Measurements from ENCODE around the gene SYN1.
"Not testable (repeated sequence)": the region's sequence is repeated elsewhere in the genome, so short reads cannot be mapped to it uniquely, and the experiment has no call there.

Gene SYN1

DNA sequence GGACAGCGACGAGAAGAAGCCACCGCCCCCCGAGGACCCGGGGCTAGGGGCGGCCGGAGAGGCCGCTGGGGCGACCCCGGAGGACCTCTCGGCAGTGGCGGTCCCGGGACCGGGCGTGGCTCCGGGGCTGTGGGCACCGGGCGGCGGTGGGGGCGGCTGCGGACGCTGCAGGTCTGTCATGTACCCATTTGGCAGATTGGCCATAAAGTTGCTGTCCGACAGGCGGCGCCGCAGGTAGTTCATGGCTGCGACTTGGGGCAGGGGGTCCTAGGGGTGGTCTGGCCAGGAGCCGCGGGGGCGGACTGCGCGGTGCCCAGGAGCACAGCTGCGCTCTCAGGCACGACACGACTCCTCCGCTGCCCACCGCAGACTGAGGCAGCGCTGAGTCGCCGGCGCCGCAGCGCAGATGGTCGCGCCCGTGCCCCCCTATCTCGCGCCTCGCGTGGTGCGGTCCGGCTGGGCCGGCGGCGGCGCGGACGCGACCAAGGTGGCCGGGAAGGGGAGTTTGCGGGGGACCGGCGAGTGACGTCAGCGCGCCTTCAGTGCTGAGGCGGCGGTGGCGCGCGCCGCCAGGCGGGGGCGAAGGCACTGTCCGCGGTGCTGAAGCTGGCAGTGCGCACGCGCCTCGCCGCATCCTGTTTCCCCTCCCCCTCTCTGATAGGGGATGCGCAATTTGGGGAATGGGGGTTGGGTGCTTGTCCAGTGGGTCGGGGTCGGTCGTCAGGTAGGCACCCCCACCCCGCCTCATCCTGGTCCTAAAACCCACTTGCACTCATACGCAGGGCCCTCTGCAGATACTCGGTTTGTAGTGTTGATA is at the start of gene SYN1:
Gene SYN1, minus strand, starts transcription at position 372 of the 817 bp plus-strand sequence. Its CDS starts 129 bp downstream, at position 243.
- peaks cover 27% of the 10 kb centered on the region for H3K4me1 Mint-ChIP-seq (ENCODE audit: low read depth)
- H3K36me3 Mint-ChIP-seq (ENCODE audit: low read depth) = peaks cover 2% of the 10 kb centered on the region
- peak within 1 kb of the TSS; percentile 60 for H3K4me3 Mint-ChIP-seq
- intact Hi-C loops (cut with micrococcal nuclease) = no loop called here
- peaks cover 33% of the 10 kb centered on the region for H3K27me3 Mint-ChIP-seq
- no peak within 1 kb of the TSS for H3K27ac Mint-ChIP-seq
- no peaks in the 10 kb centered on the region for H3K9me3 Mint-ChIP-seq

DNA sequence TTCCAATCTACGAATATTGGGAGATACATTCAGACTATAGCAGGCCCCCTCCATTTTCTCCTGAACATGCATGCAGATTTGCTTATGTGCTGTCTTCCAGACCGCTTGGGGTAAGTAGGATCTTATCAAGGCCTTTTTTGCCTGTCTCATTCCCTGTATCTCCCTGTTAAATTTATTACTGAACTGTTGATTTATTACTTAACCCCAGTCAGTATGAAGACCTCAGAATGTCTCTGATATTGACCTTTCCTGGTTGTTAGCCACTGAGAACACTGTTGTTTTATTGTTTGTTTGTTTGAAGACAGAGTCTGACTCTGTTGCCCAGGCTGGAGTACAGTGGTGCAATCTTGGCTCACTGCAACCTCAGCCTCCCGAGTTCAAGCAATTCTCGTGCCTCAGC is 46.1 kb upstream of the SYN1 start:
- intact Hi-C loops (cut with micrococcal nuclease); H3K36me3 Mint-ChIP-seq (ENCODE audit: low read depth); H3K9me3 Mint-ChIP-seq; H3K27ac Mint-ChIP-seq; H3K4me1 Mint-ChIP-seq (ENCODE audit: low read depth); H3K4me3 Mint-ChIP-seq; H3K27me3 Mint-ChIP-seq: not testable (repeated sequence)

- intact Hi-C loops (cut with micrococcal nuclease) = no loop called here
- no peaks in the 10 kb centered on the region for H3K27me3 Mint-ChIP-seq
- no peaks in the 10 kb centered on the region for H3K9me3 Mint-ChIP-seq
- peaks cover 13% of the 10 kb centered on the region for H3K4me1 Mint-ChIP-seq (ENCODE audit: low read depth)
- H3K27ac Mint-ChIP-seq = no peak overlapping the region
- no peak overlapping the region for H3K4me3 Mint-ChIP-seq
- H3K36me3 Mint-ChIP-seq (ENCODE audit: low read depth) = peaks cover 6% of the 10 kb centered on the region
These were observed 45.1 kb upstream of the SYN1 start for GRCh38 chrX:47664737-47665136.

- H3K4me1 Mint-ChIP-seq (ENCODE audit: low read depth) = peaks cover 18% of the 10 kb centered on the region
- H3K27me3 Mint-ChIP-seq = no peaks in the 10 kb centered on the region
- intact Hi-C loops (cut with micrococcal nuclease) = no loop called here
- H3K4me3 Mint-ChIP-seq = no peak overlapping the region
- no peaks in the 10 kb centered on the region for H3K9me3 Mint-ChIP-seq
- H3K27ac Mint-ChIP-seq = peak overlapping the region; percentile 71
- peaks cover 20% of the 10 kb centered on the region for H3K36me3 Mint-ChIP-seq (ENCODE audit: low read depth)
These were observed 42.5 kb upstream of the SYN1 start for GRCh38 chrX:47662144-47662657.

DNA sequence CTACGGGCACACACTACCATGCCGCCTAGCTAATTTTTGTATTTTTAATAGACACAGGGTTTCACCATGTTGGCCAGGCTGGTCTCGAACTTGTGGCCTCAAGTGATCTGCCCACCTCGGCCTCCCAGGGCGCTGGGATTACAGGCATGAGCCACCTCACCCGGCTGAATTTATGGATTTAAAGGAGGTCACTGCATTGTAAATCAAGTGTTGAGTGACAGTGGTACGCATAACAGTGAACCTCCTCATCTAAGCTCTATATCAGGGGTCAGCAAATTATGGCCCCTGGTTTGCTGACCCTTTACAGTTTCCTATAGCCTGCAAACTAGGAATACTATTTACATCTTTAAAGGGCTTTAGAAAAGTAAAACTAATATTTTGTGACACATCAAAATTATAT is 41.9 kb upstream of the SYN1 start:
- Mint-ChIP-seq H3K36me3 (ENCODE audit: low read depth) (peaks cover 26% of the 10 kb centered on the region), H3K9me3 (no peaks in the 10 kb centered on the region), H3K27ac (peak overlapping the region; percentile 71), H3K4me3 (no peak overlapping the region), H3K27me3 (no peaks in the 10 kb centered on the region), H3K4me1 (ENCODE audit: low read depth) (peaks cover 20% of the 10 kb centered on the region)
- intact Hi-C loops (cut with micrococcal nuclease) = no loop called here

GRCh38 chrX:47659421-47659726 is 39.7 kb upstream of the SYN1 start:
- H3K36me3 Mint-ChIP-seq (ENCODE audit: low read depth) = peaks cover 48% of the 10 kb centered on the region
- H3K4me3 Mint-ChIP-seq = peak overlapping the region; percentile 88
- no peaks in the 10 kb centered on the region for H3K9me3 Mint-ChIP-seq
- H3K4me1 Mint-ChIP-seq (ENCODE audit: low read depth) = peaks cover 25% of the 10 kb centered on the region
- H3K27me3 Mint-ChIP-seq = no peaks in the 10 kb centered on the region
- H3K27ac Mint-ChIP-seq = peak overlapping the region; percentile 99
- intact Hi-C loops (cut with micrococcal nuclease) = loop anchor here (10.0 kb wide), 1 partner anchor 365 kb away; no protein-coding TSS in a partner anchor

GRCh38 chrX:47658684-47659420 is 39.2 kb upstream of the SYN1 start, which contains the start of gene UXT:
TSS of gene UXT (minus strand) at chrX:47659180. CDS start at chrX:47658927, 253 bp downstream.
- Mint-ChIP-seq H3K36me3 (ENCODE audit: low read depth) (peaks cover 51% of the 10 kb centered on the region), H3K4me3 (peak within 1 kb of the TSS; percentile 88), H3K27me3 (no peaks in the 10 kb centered on the region), H3K27ac (peak within 1 kb of the TSS; percentile 99), H3K4me1 (ENCODE audit: low read depth) (peaks cover 25% of the 10 kb centered on the region), H3K9me3 (no peaks in the 10 kb centered on the region)
- intact Hi-C loops (cut with micrococcal nuclease) = loop anchor here (10.0 kb wide), 1 partner anchor 366 kb away; no protein-coding TSS in a partner anchor

GRCh38 chrX:47658301-47658683 is 38.6 kb upstream of the SYN1 start:
- intact Hi-C loops (cut with micrococcal nuclease) = loop anchor here (10.0 kb wide), 1 partner anchor 367 kb away; no protein-coding TSS in a partner anchor
- H3K36me3 Mint-ChIP-seq (ENCODE audit: low read depth) = peaks cover 56% of the 10 kb centered on the region
- H3K9me3 Mint-ChIP-seq = no peaks in the 10 kb centered on the region
- peak overlapping the region; percentile 99 for H3K27ac Mint-ChIP-seq
- H3K4me1 Mint-ChIP-seq (ENCODE audit: low read depth) = peaks cover 25% of the 10 kb centered on the region
- peak overlapping the region; percentile 88 for H3K4me3 Mint-ChIP-seq
- H3K27me3 Mint-ChIP-seq = no peaks in the 10 kb centered on the region

DNA sequence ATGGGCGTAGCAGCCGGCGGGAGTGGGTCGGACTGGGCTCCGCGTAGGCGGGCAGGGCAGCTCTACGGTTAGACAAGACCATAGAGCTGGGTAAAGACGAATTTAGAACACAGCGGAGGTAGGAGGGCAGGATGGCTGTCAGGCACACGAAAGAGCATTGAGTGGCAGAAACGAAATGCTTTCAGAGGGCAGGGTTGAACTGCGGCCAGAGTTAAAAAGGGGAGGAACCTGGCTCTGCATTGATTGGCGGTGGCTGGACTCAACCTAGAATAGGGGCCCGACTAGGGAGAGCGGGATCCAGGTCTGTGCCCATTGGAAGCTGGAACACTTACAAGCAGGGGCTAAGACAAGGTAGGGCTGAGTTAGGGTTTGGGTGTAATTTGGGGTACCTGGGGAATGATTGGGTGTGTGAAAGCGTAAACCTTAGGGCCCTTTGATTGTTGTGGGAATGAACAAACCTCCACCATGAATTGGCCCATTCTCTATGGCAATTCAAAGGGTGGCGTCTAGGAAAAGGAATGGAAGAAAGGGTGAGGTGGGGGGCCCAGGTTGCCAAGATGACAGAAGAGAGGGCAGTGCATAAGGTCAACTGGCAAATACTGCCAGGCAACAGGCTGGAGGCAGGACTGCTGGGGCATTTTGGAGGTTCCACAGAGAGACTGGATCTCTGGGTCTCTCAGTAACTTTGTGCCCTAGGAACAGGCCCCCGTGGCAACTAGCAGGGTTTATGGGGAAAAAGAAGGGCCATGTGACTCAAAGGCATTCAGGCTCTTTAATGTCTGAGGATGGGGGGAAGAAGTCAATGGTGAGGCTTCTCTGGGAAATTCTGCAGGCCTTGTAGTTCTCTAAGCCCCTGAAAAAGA is 31.6 kb upstream of the SYN1 start:
- H3K27ac Mint-ChIP-seq = peak overlapping the region; percentile 89
- intact Hi-C loops (cut with micrococcal nuclease) = loop anchor here (5.0 to 10.0 kb wide), 2 partner anchors 186 to 374 kb away; partner anchors contain the start of gene ZNF81

DNA sequence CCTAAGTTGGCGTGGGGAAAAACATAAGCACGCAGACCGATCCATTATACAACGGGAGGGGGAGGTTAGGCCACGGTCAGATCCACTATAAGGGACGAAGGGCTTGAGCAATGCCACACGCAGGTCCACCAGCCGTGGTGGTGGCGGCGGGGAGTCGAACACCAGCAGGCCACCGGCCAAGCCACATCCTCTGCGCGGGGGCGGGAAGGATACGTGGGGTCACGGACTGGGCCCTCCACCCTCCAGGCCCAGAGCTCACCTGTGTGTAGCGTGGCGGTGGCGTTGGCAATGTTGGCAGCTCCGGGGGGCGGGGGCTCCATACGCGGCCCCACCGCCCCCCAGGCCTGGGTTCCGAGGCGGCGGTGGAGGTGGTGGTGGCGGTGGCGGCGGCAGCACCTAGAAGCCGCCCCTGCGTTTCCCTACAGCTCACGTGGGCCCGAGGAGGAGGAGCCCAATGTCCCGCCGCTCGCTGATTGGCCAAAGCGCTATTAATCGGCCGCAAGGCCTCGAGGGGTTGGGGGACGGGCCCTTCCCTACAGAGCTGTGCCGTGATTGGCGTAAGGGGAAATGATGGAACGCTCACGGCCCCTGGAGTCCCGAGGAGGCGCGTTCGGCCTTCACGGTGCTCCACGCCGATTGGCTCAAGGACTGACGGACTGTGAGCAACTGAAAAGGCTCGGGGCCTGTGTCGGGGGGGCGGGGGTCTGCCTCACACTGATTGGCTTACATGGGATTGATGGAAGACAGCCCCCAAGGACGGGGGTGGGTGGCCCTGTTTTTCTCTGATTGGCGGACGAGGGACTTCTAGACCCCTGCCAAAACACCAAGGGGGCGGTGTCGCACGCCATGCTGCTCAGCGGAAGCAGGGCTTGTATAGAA is 30.7 kb upstream of the SYN1 start, which contains the start of gene ELK1:
Gene ELK1, minus strand, starts transcription at position 400 of the 879 bp plus-strand sequence. CDS start 9,122 bp downstream, outside the sequence.
- peaks cover 57% of the 10 kb centered on the region for H3K4me1 Mint-ChIP-seq (ENCODE audit: low read depth)
- peaks cover 85% of the 10 kb centered on the region for H3K36me3 Mint-ChIP-seq (ENCODE audit: low read depth)
- no peaks in the 10 kb centered on the region for H3K27me3 Mint-ChIP-seq
- H3K27ac Mint-ChIP-seq = peak within 1 kb of the TSS; percentile 89
- H3K4me3 Mint-ChIP-seq = peak within 1 kb of the TSS; percentile 81
- intact Hi-C loops (cut with micrococcal nuclease) = loop anchor here (5.0 to 10.0 kb wide), 2 partner anchors 187 to 374 kb away; partner anchors contain the start of gene ZNF81
- H3K9me3 Mint-ChIP-seq = no peaks in the 10 kb centered on the region

More for the DNA sequence above, 31.6 kb upstream of the SYN1 start:
- Mint-ChIP-seq H3K27me3 (no peaks in the 10 kb centered on the region), H3K4me1 (ENCODE audit: low read depth) (peaks cover 53% of the 10 kb centered on the region), H3K9me3 (no peaks in the 10 kb centered on the region), H3K36me3 (ENCODE audit: low read depth) (peaks cover 90% of the 10 kb centered on the region), H3K4me3 (peak overlapping the region; percentile 78)

DNA sequence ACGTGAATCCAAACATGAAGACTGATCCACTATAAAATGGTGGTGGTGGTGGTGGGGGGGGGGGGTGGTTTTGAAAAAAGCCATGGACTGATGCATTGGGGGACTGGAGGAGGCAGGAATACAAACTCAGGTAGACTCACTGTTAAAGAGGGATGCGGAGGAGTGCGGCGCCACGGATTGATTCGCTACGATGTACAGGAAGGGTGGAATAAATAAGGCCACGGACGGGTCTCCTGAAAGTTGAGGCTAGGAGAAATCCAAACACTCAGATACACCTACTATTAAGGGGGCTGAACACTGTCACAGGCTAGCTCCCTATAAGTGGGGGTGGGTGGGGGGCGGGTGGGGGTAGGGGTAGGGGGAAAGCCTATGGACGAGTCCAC is 30.1 kb upstream of the SYN1 start:
- H3K4me3 Mint-ChIP-seq = peak overlapping the region; percentile 81
- H3K4me1 Mint-ChIP-seq (ENCODE audit: low read depth) = peaks cover 63% of the 10 kb centered on the region
- peak overlapping the region; percentile 89 for H3K27ac Mint-ChIP-seq
- intact Hi-C loops (cut with micrococcal nuclease) = loop anchor here (5.0 to 10.0 kb wide), 2 partner anchors 188 to 375 kb away; partner anchors contain the start of gene ZNF81
- no peaks in the 10 kb centered on the region for H3K9me3 Mint-ChIP-seq
- H3K27me3 Mint-ChIP-seq = no peaks in the 10 kb centered on the region
- peaks cover 85% of the 10 kb centered on the region for H3K36me3 Mint-ChIP-seq (ENCODE audit: low read depth)

DNA sequence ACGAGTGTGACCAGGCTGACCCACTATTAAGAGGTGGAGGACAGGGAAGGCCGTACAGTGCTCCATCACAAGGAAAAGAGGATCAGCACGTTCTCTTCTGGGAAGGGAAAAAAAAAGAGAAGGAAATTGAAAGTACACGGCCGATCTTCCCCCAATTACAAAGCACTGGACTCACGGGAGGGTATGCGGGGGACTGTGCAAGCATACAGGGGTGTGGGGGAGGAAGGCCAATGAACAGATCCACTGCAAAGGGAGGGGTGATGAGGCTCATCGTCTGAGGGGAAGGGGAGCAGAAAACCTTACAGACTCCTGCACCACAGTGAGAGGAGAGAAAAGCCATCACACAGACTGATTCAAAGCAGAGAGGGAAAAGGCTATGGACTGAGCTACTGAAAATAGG is 29.6 kb upstream of the SYN1 start:
- H3K36me3 Mint-ChIP-seq (ENCODE audit: low read depth) = peaks cover 85% of the 10 kb centered on the region
- intact Hi-C loops (cut with micrococcal nuclease) = no loop called here
- H3K4me3 Mint-ChIP-seq = peak overlapping the region; percentile 81
- no peaks in the 10 kb centered on the region for H3K27me3 Mint-ChIP-seq
- peak overlapping the region; percentile 89 for H3K27ac Mint-ChIP-seq
- H3K9me3 Mint-ChIP-seq = no peaks in the 10 kb centered on the region
- peaks cover 68% of the 10 kb centered on the region for H3K4me1 Mint-ChIP-seq (ENCODE audit: low read depth)

Measured in dendritic cell treated with granulocyte-macrophage colony-stimulating factor and Interleukin-4, amounts not matched to agents 40 ng/mL and 50 ng/mL, for 4 days (primary cell).